ENCODE data around the gene PRKD2. TPM values are rescaled to one million over a fixed set of nuclear protein-coding genes. Genes with fewer than 3 reads are reported as not detected.

Gene PRKD2
- total RNA-seq, 1 donor: 50.4 TPM

- DNase-seq (ENCODE audit: low read depth in 2 of 3, low spot score in 2 of 3): no peak
Observed at GRCh38 chr19:46725859-46726393, 9.0 kb upstream of the PRKD2 start.

GRCh38 chr19:46725036-46725820, 8.3 kb upstream of the PRKD2 start:
- no peak for DNase-seq (ENCODE audit: low read depth in 2 of 3, low spot score in 2 of 3)

- no peak for DNase-seq (ENCODE audit: low read depth in 2 of 3, low spot score in 2 of 3)
Observed at GRCh38 chr19:46724468-46724867, 7.6 kb upstream of the PRKD2 start.

- DNase-seq (ENCODE audit: low read depth in 2 of 3, low spot score in 2 of 3): no peak
Observed at GRCh38 chr19:46723471-46723870, 6.6 kb upstream of the PRKD2 start.

DNA sequence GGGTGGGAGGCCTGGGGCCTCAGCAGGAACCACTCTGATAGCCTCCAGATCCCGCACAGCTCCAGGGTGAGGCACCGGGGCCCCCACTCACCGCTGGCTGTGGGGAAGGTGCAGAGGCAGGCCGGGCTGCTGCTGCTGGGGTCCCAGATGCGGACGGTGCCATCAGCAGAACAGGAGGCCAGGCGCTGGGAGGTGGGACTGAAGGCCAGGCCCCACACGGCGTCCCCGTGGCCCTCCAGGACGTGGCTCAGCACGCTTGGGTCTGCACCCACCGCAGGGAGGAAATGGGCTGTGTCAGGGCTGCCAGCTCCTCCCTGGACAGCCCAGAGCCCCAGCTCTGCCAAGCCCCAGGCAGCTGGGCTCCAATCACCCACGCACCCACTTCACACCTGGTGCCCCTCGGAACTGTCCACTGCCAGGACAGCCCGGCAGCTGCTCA, 6.1 kb upstream of the PRKD2 start:
- DNase-seq (ENCODE audit: low read depth in 2 of 3, low spot score in 2 of 3): peak in 1 of 3 donors; percentile 45

- peak in 1 of 3 donors; percentile 43 for DNase-seq (ENCODE audit: low read depth in 2 of 3, low spot score in 2 of 3)
Observed at GRCh38 chr19:46722421-46723022, 5.6 kb upstream of the PRKD2 start.

DNA sequence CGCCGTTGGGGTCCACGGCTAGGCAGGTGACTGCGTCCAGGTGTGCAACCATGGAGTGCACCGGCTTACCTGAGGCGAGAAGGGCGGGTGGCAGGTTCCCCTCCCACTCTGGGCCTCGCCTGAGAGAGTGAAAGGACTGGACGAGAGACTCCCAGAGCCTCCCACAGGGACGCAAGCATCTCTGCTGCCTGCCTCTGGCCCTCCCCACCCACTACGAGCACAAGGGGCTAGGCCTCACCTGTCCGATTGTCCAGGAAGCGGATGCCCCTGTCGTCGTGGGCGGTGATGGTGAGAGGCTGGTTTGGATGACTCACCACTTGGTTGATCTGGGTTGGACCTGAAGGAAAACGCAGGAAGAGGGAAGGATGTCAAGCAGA, 5.1 kb upstream of the PRKD2 start:
- no peak for DNase-seq (ENCODE audit: low read depth in 2 of 3, low spot score in 2 of 3)

DNA sequence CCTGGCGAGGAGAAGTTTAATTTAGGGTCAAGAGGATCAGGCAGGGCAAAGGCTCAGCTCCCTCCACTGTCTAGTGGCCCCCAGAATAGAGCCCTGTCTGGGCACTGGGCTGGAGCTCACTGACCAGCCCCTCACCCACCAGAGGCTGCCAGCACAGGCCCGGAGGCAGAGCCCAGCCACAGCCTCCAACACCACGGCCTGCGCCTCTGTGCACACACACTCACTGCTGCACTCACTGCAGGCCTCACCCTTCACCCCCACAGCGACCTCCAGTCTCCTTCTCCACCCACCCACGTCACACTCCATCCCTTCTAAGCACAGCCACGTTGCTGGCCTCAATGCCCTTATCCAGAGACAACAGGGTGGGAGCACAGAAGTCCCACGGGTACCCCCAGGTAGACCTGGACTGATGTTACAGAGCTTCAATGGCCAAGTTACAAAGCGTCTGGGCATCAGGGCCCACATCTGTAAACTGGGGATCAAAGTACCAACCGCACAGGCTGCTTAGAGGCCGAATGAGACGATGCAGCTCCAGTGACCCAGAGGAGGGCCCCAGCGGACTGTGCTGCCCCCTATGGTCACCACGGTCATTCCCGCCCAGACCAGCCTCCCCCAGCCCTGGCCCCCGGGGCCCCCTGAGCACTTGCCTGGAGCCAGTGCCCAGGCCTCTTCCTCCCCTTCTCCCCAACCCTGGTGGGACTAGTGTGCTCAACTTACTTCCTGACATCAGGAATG, 4.5 kb upstream of the PRKD2 start:
- DNase-seq (ENCODE audit: low read depth in 2 of 3, low spot score in 2 of 3): no peak

- no peak for DNase-seq (ENCODE audit: low read depth in 2 of 3, low spot score in 2 of 3)
Observed at GRCh38 chr19:46720503-46721239, 3.8 kb upstream of the PRKD2 start.

DNA sequence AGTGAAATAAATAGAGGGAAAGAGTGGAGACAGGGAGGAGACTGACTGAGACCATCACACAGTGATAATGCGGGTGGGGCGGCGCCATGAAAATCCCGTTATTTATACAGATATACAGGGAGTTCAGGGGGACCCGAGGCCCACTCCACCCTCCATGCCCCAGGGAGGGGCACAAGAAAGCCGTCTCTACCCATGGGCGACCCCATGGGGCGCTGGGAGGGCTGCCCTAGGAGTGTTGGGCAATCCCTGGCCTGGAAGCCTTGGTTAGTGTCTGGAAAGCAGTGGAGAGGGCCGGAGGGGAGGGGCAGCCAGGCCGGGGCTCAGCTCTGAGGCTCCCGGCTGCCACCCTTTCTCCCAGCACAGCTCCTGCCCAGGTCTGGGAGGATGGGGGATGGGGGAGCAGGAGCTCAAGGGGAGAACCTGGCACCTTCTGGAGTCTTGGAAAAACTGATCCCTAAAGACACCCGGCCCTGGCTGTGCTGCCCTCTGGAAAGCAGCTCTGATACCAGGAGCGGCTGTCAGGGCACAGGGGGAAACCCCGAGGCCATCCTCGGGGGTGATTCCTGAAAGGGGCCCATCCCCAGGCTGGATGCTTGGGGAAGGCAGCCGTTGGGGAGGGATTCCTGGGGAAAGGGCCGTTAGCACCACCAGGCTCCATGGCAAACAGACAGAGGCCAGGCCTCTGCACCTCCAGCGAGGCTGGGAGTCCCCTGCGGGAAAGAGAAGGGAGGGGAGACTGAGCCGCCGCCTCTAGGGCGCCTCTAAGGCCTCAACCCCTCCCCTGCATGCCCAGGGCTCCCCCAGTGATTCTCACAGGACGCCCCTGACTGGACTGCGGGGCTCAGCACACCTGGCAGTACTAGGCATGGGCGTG, 3.0 kb upstream of the PRKD2 start:
- no peak for DNase-seq (ENCODE audit: low read depth in 2 of 3, low spot score in 2 of 3)

DNA sequence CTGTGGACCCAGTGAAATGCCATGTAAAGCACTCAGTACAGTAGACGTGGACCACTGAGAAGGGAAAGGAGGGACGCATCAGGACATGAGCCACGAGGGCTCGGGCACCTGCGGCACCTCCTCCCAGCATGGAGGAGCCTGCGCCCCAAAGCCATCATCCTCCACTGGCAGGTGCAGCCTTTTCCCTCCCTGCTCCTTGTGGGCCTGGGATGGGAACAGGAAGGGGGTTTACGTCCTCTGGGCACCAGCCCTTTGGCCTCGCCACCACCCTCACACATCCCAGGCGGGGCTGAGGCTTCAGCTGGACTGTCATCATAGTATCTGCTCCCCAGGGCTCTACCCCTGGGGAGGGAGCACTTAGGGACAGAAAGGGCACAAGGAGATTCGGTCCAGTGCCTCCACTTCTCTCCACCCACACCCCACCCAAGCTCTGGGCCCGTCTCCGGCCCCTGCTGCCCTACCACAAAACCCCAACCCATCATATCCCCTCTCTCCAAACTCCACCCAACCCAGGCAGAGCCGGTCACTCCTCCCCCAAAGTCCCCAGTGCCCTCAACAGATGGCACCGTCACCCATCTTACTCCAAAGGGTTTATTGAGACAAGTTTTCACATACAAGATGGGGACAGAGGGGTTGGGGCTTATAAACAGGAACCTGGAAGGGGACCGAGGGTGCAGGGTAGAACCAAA, 2.2 kb upstream of the PRKD2 start:
- peak in 1 of 3 donors; percentile 40 for DNase-seq (ENCODE audit: low read depth in 2 of 3, low spot score in 2 of 3)

DNA sequence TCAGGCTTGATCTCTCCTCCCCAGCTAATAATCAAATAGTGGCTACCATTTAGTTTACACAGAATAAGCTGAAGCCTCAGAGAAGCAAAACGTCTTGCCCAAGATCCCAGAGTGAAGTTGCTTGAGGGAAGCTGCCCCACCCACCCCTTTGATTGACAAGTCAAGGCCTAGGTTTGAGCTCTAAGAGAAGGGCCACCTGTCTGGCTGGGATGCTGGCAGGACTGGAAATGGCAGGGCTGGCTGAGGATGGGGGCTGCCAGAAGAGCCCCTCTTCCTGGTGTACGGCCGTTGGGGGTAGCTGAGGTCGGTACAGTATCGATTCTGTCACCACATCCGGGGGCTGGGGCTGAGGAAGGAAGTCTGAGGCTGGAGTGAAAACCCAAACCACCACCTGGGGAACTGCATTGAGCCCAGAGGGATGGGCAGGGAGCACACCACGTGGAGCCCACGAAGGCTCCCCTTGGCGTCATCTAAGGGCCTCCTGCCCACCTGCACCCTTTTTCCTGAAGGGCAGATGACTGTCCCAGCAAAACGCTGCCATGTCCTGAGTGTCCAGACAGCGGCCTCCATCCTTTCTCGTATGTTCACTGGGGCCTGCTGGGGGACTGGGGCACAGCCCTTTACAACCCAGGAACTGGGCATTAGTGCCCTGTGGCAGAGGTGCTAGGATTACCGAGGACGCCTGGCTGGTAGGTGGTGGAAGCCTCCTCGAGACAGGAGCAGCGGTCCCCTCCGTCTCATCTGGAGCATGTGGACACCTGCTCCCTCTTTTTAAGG, 1.4 kb upstream of the PRKD2 start:
- DNase-seq (ENCODE audit: low read depth in 2 of 3, low spot score in 2 of 3): peak in 2 of 3 donors; percentile 72 to 73

- DNase-seq (ENCODE audit: low read depth in 2 of 3, low spot score in 2 of 3): no peak
Observed at GRCh38 chr19:46717716-46718143, 816 bp upstream of the PRKD2 start.

- DNase-seq (ENCODE audit: low read depth in 2 of 3, low spot score in 2 of 3): no peak
Observed at GRCh38 chr19:46716672-46717033, 261 bp downstream of the PRKD2 start.

DNA sequence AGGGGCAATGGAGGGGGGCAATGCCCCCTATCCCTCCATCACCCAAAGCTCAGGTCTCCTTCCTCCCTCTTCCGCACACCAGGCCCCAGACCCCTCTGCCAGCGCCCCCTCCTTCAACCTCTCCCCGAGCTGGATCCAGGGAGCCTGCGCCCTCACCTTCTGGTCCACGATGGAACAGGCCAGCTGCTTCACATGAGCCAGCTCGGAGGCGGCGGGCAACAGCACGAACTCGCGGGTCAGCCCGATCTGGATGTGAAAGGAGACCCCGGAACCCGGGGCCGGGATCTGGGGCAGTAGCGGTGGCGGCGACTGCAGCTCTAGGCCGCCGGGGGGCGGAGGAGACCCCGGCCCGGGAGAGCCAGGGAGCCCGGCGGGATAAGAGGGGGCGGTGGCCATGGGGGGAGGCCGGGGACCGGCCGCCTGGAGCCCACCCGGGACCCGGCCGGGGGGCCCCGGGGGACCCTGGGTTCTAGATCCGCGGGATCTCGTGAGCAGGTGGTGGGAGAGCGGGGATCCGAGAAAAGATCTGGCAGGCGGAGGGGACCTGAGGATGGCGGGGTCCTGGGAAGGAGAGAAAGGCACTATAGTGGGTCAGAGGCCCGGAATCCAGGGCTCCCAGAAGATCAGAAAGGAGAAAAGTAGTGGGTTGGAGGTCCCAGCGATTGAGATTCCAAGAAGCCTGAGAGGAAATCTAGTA, 791 bp downstream of the PRKD2 start:
- no peak for DNase-seq (ENCODE audit: low read depth in 2 of 3, low spot score in 2 of 3)

- DNase-seq (ENCODE audit: low read depth in 2 of 3, low spot score in 2 of 3): no peak
Observed at GRCh38 chr19:46715620-46715974, 1.3 kb downstream of the PRKD2 start.

GRCh38 chr19:46714444-46715106, 2.3 kb downstream of the PRKD2 start:
- peak in 1 of 3 donors; percentile 41 for DNase-seq (ENCODE audit: low read depth in 2 of 3, low spot score in 2 of 3)
